ENCODE results near the gene STK10. TPM values are rescaled to one million over a fixed set of nuclear protein-coding genes. Genes with fewer than 3 reads are reported as not detected.

Gene STK10
- polyA plus RNA-seq, 3 donors, result 21.5 to 180 (median 47.4) TPM

DNA sequence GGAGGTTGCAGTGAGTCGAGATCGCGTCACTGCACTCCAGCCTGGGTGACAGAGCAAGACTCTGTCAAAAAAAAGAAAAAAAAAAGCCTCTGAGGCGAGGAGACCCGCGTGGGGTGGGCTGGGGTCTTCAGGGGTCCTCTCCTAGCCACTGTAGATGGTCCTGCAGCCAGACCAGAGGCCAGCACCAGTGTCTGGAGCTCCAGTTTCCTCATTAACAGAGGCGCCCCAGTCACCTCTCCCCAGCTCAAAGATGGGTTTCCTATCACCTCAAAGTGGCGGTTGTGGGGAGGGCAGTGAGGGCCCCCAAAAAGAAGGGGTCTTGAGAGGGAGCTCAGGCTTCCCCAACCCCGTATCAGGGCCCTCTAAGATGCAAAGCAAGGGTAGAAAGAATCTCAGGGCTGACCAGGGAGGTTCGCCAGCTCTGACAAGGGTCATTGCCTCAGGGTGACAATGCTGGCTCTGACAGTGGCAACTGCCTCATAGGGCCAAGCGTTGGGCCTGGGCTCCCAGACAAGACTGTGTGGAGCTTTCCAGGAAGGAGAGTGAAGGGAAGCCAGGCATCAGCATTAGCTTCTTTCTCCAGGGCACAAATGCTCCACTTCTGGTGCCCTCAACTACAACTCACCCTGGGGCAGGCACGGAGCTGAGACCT, 15.0 kb downstream of the STK10 start:
- H3K9me3 ChIP-seq (replicated peaks in 1 of 2; ENCODE audit: control insufficient read depth in 1 of 2, insufficient read depth in 1 of 2, low read length in 2 of 2), result no peaks in the 10 kb centered on the region
- H3K27ac ChIP-seq (ENCODE audit: low read depth in 1 of 2, low read length in 2 of 2), result peak overlapping the region; percentile 92 to 93
- peaks cover 90% of the 10 kb centered on the region for H3K4me1 Mint-ChIP-seq
- peaks cover 100% of the 10 kb centered on the region for H4K20me1 ChIP-seq (ENCODE audit: insufficient read depth, low read length)
- peaks cover 59 to 69% of the 10 kb centered on the region in 2 donors for H3K36me3 Mint-ChIP-seq
- peaks cover 100% of the 10 kb centered on the region for H3K79me2 ChIP-seq (ENCODE audit: insufficient read depth, low read length)
- peak overlapping the region; percentile 71 for H3K9ac ChIP-seq (ENCODE audit: insufficient read depth, low read length, poor library complexity, severe bottlenecking)
- H3K27ac Mint-ChIP-seq, result peak overlapping the region; percentile 96 to 98 (median 98)
- no peak for DNase-seq
- WGBS (ENCODE audit: insufficient coverage), result 35% methylated on average over 4 of the region's 12 CpGs
- H3K4me3 ChIP-seq (replicated peaks in 1 of 3; ENCODE audit: low read depth in 2 of 3, low read length in 3 of 3), result peak overlapping the region in 1 of 3 experiments; percentile 88
- peak overlapping the region; percentile 87 to 92 for H3K4me3 Mint-ChIP-seq
- H3K4me2 ChIP-seq (replicated peaks; ENCODE audit: extremely low read depth, low read length, poor library complexity, severe bottlenecking), result peak overlapping the region; percentile 86
- TF ChIP-seq, protein P1, sequence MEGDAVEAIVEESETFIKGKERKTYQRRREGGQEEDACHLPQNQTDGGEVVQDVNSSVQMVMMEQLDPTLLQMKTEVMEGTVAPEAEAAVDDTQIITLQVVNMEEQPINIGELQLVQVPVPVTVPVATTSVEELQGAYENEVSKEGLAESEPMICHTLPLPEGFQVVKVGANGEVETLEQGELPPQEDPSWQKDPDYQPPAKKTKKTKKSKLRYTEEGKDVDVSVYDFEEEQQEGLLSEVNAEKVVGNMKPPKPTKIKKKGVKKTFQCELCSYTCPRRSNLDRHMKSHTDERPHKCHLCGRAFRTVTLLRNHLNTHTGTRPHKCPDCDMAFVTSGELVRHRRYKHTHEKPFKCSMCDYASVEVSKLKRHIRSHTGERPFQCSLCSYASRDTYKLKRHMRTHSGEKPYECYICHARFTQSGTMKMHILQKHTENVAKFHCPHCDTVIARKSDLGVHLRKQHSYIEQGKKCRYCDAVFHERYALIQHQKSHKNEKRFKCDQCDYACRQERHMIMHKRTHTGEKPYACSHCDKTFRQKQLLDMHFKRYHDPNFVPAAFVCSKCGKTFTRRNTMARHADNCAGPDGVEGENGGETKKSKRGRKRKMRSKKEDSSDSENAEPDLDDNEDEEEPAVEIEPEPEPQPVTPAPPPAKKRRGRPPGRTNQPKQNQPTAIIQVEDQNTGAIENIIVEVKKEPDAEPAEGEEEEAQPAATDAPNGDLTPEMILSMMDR (IDR thresholded peaks at IDR 0.05), result no peak
- no peaks in the 10 kb centered on the region for H3K9me3 Mint-ChIP-seq
- H3K36me3 ChIP-seq (replicated peaks in 1 of 2; ENCODE audit: control insufficient read depth in 1 of 2, insufficient read depth in 2 of 2, low read length in 2 of 2), result peaks cover 24 to 43% of the 10 kb centered on the region in 2 donors
- H3K27me3 Mint-ChIP-seq (ENCODE audit: low read depth in 3 of 3), result peaks cover 0 to 5% (median 0%) of the 10 kb centered on the region in 3 donors
- no peaks in the 10 kb centered on the region for H3K27me3 ChIP-seq (ENCODE audit: control insufficient read depth in 2 of 2, insufficient read depth in 2 of 2, low read length in 2 of 2)
- peaks cover 63 to 89% of the 10 kb centered on the region in 2 donors for H3K4me1 ChIP-seq (ENCODE audit: control insufficient read depth in 1 of 2, insufficient read depth in 2 of 2, low read length in 2 of 2)
- no peak overlapping the region for H2AFZ ChIP-seq (ENCODE audit: insufficient read depth, low read depth, low read length, poor library complexity, severe bottlenecking)
- intact Hi-C loops (cut with micrococcal nuclease), result no loop called here

- DNase-seq, result no peak
- peaks cover 59 to 64% of the 10 kb centered on the region in 2 donors for H3K36me3 Mint-ChIP-seq
- no peaks in the 10 kb centered on the region for H3K9me3 ChIP-seq (replicated peaks in 1 of 2; ENCODE audit: control insufficient read depth in 1 of 2, insufficient read depth in 1 of 2, low read length in 2 of 2)
- peak overlapping the region in 1 of 2 donors; percentile 48 for H3K27ac ChIP-seq (ENCODE audit: low read depth in 1 of 2, low read length in 2 of 2)
- TF ChIP-seq, protein P1 (IDR thresholded peaks at IDR 0.05), result no peak
- intact Hi-C loops (cut with micrococcal nuclease), result no loop called here
- peaks cover 100% of the 10 kb centered on the region for H3K79me2 ChIP-seq (ENCODE audit: insufficient read depth, low read length)
- H3K9me3 Mint-ChIP-seq, result no peaks in the 10 kb centered on the region
- no peak overlapping the region for H3K9ac ChIP-seq (ENCODE audit: insufficient read depth, low read length, poor library complexity, severe bottlenecking)
- H2AFZ ChIP-seq (ENCODE audit: insufficient read depth, low read depth, low read length, poor library complexity, severe bottlenecking), result no peak overlapping the region
- H3K27ac Mint-ChIP-seq, result peak overlapping the region in 2 of 7 donors; percentile 19 to 50
- H3K4me1 ChIP-seq (ENCODE audit: control insufficient read depth in 1 of 2, insufficient read depth in 2 of 2, low read length in 2 of 2), result peaks cover 44 to 74% of the 10 kb centered on the region in 2 donors
- no peak overlapping the region for H3K4me2 ChIP-seq (replicated peaks; ENCODE audit: extremely low read depth, low read length, poor library complexity, severe bottlenecking)
- H3K4me1 Mint-ChIP-seq, result peaks cover 79% of the 10 kb centered on the region
- 67% methylated on average over 6 of the region's 8 CpGs for WGBS (ENCODE audit: insufficient coverage)
- H3K27me3 ChIP-seq (ENCODE audit: control insufficient read depth in 2 of 2, insufficient read depth in 2 of 2, low read length in 2 of 2), result no peaks in the 10 kb centered on the region
- peaks cover 29 to 62% of the 10 kb centered on the region in 2 donors for H3K36me3 ChIP-seq (replicated peaks in 1 of 2; ENCODE audit: control insufficient read depth in 1 of 2, insufficient read depth in 2 of 2, low read length in 2 of 2)
- peaks cover 0 to 5% (median 0%) of the 10 kb centered on the region in 3 donors for H3K27me3 Mint-ChIP-seq (ENCODE audit: low read depth in 3 of 3)
- no peak overlapping the region for H3K4me3 Mint-ChIP-seq
- peaks cover 100% of the 10 kb centered on the region for H4K20me1 ChIP-seq (ENCODE audit: insufficient read depth, low read length)
- no peak overlapping the region for H3K4me3 ChIP-seq (replicated peaks in 1 of 3; ENCODE audit: low read depth in 2 of 3, low read length in 3 of 3)
Observed at GRCh38 chr5:172171118-172171517, 16.9 kb downstream of the STK10 start.
